Lung (tissue), 12 donors: Measurements from ENCODE around the gene CHD8. TPM values are rescaled to one million over a fixed set of nuclear protein-coding genes. Genes with fewer than 3 reads are reported as not detected.

Experiments
- ATAC-seq: fragments of 200-7000 bp; cut with Tn5 transposase; one replicate; pipeline ENCODE4 v1.9.1; 2020; ENCODE audit warnings: moderate number of reproducible peaks; ENCODE audit not compliant: insufficient read depth, low FRiP score
- DNase-seq, 3 donors: peaks; one replicate each; pipeline ENCODE4 v3.0.0-alpha.2; 2013 to 2017
- H3K27ac ChIP-seq, 2 donors: one replicate each; pipeline ENCODE4 v1.5.1; 2013; ENCODE audit warnings: mild to moderate bottlenecking in 2 of 2, moderate library complexity in 2 of 2, control low read depth in 1 of 2, inconsistent platforms in 1 of 2, low read depth in 1 of 2, low read length in 1 of 2
- H3K27me3 ChIP-seq, 3 donors: one replicate each; pipeline ENCODE4 v1.5.1; 2013; ENCODE audit warnings: low read length in 2 of 3; ENCODE audit not compliant: control insufficient read depth in 3 of 3, insufficient read depth in 3 of 3
- H3K36me3 ChIP-seq, 4 donors: one replicate each; pipeline ENCODE4 v1.5.1; 2013; ENCODE audit warnings: low read length in 4 of 4, mild to moderate bottlenecking in 1 of 4, moderate library complexity in 1 of 4; ENCODE audit not compliant: control insufficient read depth in 4 of 4, insufficient read depth in 4 of 4
- H3K4me1 ChIP-seq, 5 donors: one replicate each; pipeline ENCODE4 v1.5.1; 2013; ENCODE audit warnings: low read length in 5 of 5, mild to moderate bottlenecking in 2 of 5, moderate library complexity in 1 of 5; ENCODE audit not compliant: control insufficient read depth in 5 of 5, insufficient read depth in 5 of 5
- H3K4me3 ChIP-seq: one replicate; pipeline ENCODE4 v1.5.1; 2013; ENCODE audit warnings: mild to moderate bottlenecking, control low read depth, moderate library complexity
- H3K9ac ChIP-seq, 2 donors: one replicate each; pipeline ENCODE4 v1.5.1; 2013; ENCODE audit warnings: low read length in 2 of 2, control low read depth in 1 of 2; ENCODE audit not compliant: insufficient read depth in 1 of 2
- H3K9me3 ChIP-seq, 4 donors: one replicate each; pipeline ENCODE4 v1.5.1; 2013; ENCODE audit warnings: low read length in 3 of 4, mild to moderate bottlenecking in 1 of 4, moderate library complexity in 1 of 4; ENCODE audit not compliant: control insufficient read depth in 4 of 4, insufficient read depth in 3 of 4
- CTCF ChIP-seq: IDR thresholded peaks from 2 replicates; pipeline ENCODE4 v1.5.1; 2012; ENCODE audit warnings: mild to moderate bottlenecking; ENCODE audit errors: control extremely low read depth, extremely low read depth
- WGBS, 2 donors: extraction: QIAGEN DNeasy Blood & Tissue Kit; methylation state at CpG; one replicate each; pipeline ENCODE4 v1.1.7; 2013; 5-methylcytosine and 5-hydroxymethylcytosine counted together
- polyA plus RNA-seq, 2 donors: library from polyadenylated mRNA; stranded (reverse); fragments of 200-250 nt; gene quantifications; one replicate each; pipeline ENCODE4 v1.2.1, GENCODE V29; 2013
- total RNA-seq, 2 donors: library from RNA; depleted of rRNA in 1 of 2; stranded (reverse); fragments of >200 nt in 1 of 2; gene quantifications; one replicate each; pipeline ENCODE4 v1.2.1, GENCODE V29; 2014 to 2021
- donor health status: control.
- donor health status: control.
- donor health status: Bipolar disorder and iron deficiency.
- donor health status: healthy.
- donor health status: DM: yes; HTN: yes; CAD: no.

Gene CHD8
- total and polyA plus RNA-seq, 4 donors, result 26.6 to 79.6 (median 50.2) TPM

- DNase-seq (no peak), ATAC-seq (no peak)
- Histone ChIP-seq H3K9ac (no peak overlapping the region), H3K36me3 (peaks cover 25 to 53% (median 40%) of the 10 kb centered on the region in 4 donors), H3K4me1 (no peaks in the 10 kb centered on the region), H3K27me3 (no peaks in the 10 kb centered on the region), H3K27ac (no peak overlapping the region), H3K4me3 (no peak overlapping the region), H3K9me3 (no peaks in the 10 kb centered on the region)
- no peak for TF ChIP-seq CTCF
- WGBS, 2 donors, result 96% methylated on average over 4 of the region's 4 CpGs
These were observed 40.6 kb downstream of the CHD8 start for GRCh38 chr14:21415329-21415728.

DNA sequence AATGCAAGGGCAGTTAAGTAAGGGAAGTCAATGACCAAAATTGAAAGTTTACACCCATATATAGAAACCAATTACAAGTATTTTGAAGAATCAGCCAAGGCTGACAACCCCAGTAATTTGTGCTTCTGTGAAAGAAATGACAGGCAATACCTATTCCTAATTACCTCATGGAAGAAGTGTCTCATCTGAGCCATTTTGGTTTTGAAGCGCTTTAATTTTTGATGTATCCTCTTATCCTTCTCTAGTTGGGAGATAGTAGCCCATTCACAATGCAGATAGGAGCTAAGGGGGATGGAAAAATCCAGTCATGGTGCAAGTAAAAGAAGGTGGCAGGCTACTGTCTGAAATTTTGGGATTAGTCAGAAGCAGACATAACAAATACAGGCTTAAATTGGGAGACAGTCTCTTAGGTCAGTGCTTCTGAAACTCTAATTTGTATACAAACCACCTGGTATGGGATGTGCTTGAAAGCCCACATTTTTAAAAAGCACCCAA lies 41.7 kb downstream of the CHD8 start:
- Histone ChIP-seq H3K36me3 (peaks cover 18 to 62% (median 36%) of the 10 kb centered on the region in 4 donors), H3K4me1 (no peaks in the 10 kb centered on the region), H3K4me3 (no peak overlapping the region), H3K27me3 (no peaks in the 10 kb centered on the region), H3K9ac (no peak overlapping the region), H3K9me3 (no peaks in the 10 kb centered on the region), H3K27ac (no peak overlapping the region)
- ATAC-seq, result no peak
- no peak for TF ChIP-seq CTCF
- DNase-seq, result no peak
- WGBS, 2 donors, result 95 to 100% methylated on average over 1 of the region's 1 CpG

- Histone ChIP-seq H3K9me3 (no peaks in the 10 kb centered on the region), H3K36me3 (peaks cover 40 to 80% (median 55%) of the 10 kb centered on the region in 4 donors), H3K27ac (no peak overlapping the region), H3K4me1 (peaks cover 0 to 2% (median 0%) of the 10 kb centered on the region in 5 donors), H3K9ac (no peak overlapping the region), H3K4me3 (no peak overlapping the region), H3K27me3 (no peaks in the 10 kb centered on the region)
- WGBS, 2 donors, result 89 to 90% methylated on average over 3 of the region's 3 CpGs
- ATAC-seq (no peak), DNase-seq (no peak)
- no peak for TF ChIP-seq CTCF
These were observed 47.8 kb downstream of the CHD8 start for GRCh38 chr14:21408147-21408546.

DNA sequence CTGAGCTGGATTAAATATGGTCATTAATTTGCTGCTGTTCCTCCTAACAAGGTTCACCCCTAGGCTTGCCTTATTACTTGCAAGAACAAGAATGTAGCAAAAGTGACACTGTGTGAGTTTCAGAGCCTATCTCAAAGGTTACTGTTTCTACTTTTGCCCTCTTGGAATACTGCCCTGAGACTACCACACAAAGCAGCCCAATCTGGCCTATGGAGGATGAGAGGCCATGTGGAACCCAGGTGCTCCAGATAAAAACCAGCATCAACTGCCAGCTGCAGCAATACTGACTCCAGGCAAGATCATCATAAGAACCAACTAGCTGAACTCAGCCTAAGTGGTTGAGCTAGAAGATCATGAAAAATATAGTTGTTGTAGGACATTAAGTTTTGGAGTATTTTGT lies 49.7 kb downstream of the CHD8 start:
- ATAC-seq, result no peak
- no peak overlapping the region for H3K4me3 ChIP-seq
- no peak for DNase-seq

More for the DNA sequence above, 49.7 kb downstream of the CHD8 start:
- peaks cover 46 to 82% (median 61%) of the 10 kb centered on the region in 4 donors for H3K36me3 ChIP-seq
- H3K9ac ChIP-seq, result no peak overlapping the region
- no peaks in the 10 kb centered on the region for H3K27me3 ChIP-seq
- H3K9me3 ChIP-seq, result no peaks in the 10 kb centered on the region
- TF ChIP-seq CTCF, result no peak
- H3K4me1 ChIP-seq, result peaks cover 0 to 2% (median 0%) of the 10 kb centered on the region in 5 donors
- H3K27ac ChIP-seq, result no peak overlapping the region
